Measurements from ENCODE around the gene CDK5RAP2. TPM values are rescaled to one million over a fixed set of nuclear protein-coding genes. Genes with fewer than 3 reads are reported as not detected.

CDK5RAP2 gene
- polyA plus RNA-seq, 1 experiment, result 28.1 TPM

DNA sequence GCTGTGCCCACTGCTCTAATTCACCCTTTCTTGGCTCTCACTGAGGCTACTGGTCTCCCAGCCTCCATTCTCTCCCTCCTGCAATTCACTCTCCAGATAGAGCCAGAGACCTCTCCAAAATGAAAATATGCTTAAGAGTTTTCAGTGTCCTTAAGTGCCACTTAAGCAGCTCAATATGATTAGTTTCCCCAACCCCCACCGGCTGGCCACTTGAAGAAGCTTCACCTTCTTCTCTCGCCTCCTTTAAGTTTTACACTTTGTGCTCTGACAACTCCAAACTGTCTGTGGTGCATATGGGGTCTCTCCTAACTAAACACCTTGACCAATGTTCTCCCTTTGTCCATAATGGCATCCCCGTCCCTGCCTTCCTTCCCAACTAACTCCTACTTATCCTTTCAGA lies 53.4 kb downstream of the CDK5RAP2 start:
- H3K36me3 ChIP-seq (ENCODE audit: control insufficient read depth, insufficient read depth, low read length), result peaks cover 5% of the 10 kb centered on the region
- ChIA-PET POLR2A (no interaction called here), CTCF (no interaction called here)
- H3K4me3 ChIP-seq (ENCODE audit: low read depth, low read length), result no peak overlapping the region
- no peak for DNase-seq (ENCODE audit: low read depth)
- TF ChIP-seq, protein P1, sequence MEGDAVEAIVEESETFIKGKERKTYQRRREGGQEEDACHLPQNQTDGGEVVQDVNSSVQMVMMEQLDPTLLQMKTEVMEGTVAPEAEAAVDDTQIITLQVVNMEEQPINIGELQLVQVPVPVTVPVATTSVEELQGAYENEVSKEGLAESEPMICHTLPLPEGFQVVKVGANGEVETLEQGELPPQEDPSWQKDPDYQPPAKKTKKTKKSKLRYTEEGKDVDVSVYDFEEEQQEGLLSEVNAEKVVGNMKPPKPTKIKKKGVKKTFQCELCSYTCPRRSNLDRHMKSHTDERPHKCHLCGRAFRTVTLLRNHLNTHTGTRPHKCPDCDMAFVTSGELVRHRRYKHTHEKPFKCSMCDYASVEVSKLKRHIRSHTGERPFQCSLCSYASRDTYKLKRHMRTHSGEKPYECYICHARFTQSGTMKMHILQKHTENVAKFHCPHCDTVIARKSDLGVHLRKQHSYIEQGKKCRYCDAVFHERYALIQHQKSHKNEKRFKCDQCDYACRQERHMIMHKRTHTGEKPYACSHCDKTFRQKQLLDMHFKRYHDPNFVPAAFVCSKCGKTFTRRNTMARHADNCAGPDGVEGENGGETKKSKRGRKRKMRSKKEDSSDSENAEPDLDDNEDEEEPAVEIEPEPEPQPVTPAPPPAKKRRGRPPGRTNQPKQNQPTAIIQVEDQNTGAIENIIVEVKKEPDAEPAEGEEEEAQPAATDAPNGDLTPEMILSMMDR (IDR thresholded peaks at IDR 0.05; ENCODE audit: insufficient read depth, low read depth, low read length), result no peak
- no peaks in the 10 kb centered on the region for H3K27me3 ChIP-seq (ENCODE audit: control insufficient read depth, insufficient read depth, low read length)

- Histone ChIP-seq H3K27me3 (ENCODE audit: control insufficient read depth, insufficient read depth, low read length) (no peaks in the 10 kb centered on the region), H3K4me3 (ENCODE audit: low read depth, low read length) (no peak overlapping the region), H3K36me3 (ENCODE audit: control insufficient read depth, insufficient read depth, low read length) (peaks cover 5% of the 10 kb centered on the region)
- CTCF ChIA-PET, result interaction anchor here (0.6 to 1.2 kb wide), 2 partner anchors 16 to 20 kb away, joined by 3 read pairs; no protein-coding TSS in a partner anchor
- no peak for DNase-seq (ENCODE audit: low read depth)
- TF ChIP-seq, protein P1 (IDR thresholded peaks at IDR 0.05; ENCODE audit: insufficient read depth, low read depth, low read length), result no peak
- POLR2A ChIA-PET, result no interaction called here
These were observed 55.1 kb downstream of the CDK5RAP2 start for GRCh38 chr9:120524863-120525262.

- TF ChIP-seq, protein P1 (IDR thresholded peaks at IDR 0.05; ENCODE audit: insufficient read depth, low read depth, low read length), result no peak
- no peak overlapping the region for H3K4me3 ChIP-seq (ENCODE audit: low read depth, low read length)
- H3K36me3 ChIP-seq (ENCODE audit: control insufficient read depth, insufficient read depth, low read length), result peaks cover 5% of the 10 kb centered on the region
- no peak for DNase-seq (ENCODE audit: low read depth)
- H3K27me3 ChIP-seq (ENCODE audit: control insufficient read depth, insufficient read depth, low read length), result no peaks in the 10 kb centered on the region
- POLR2A ChIA-PET, result no interaction called here
- CTCF ChIA-PET, result interaction anchor here (0.7 to 1.2 kb wide), 3 partner anchors 7 to 21 kb away, joined by 3 to 5 read pairs (median 3); no protein-coding TSS in a partner anchor
These were observed 55.9 kb downstream of the CDK5RAP2 start for GRCh38 chr9:120524038-120524437.

- Histone ChIP-seq H3K36me3 (ENCODE audit: control insufficient read depth, insufficient read depth, low read length) (peaks cover 4% of the 10 kb centered on the region), H3K4me3 (ENCODE audit: low read depth, low read length) (no peak overlapping the region), H3K27me3 (ENCODE audit: control insufficient read depth, insufficient read depth, low read length) (no peaks in the 10 kb centered on the region)
- POLR2A ChIA-PET, result no interaction called here
- CTCF ChIA-PET, result no interaction called here
- TF ChIP-seq, protein P1 (IDR thresholded peaks at IDR 0.05; ENCODE audit: insufficient read depth, low read depth, low read length), result no peak
- no peak for DNase-seq (ENCODE audit: low read depth)
These were observed 57.4 kb downstream of the CDK5RAP2 start for GRCh38 chr9:120522558-120522957.

GRCh38 chr9:120522032-120522431 lies 57.9 kb downstream of the CDK5RAP2 start:
- TF ChIP-seq, protein P1 (IDR thresholded peaks at IDR 0.05; ENCODE audit: insufficient read depth, low read depth, low read length), result no peak
- no peak for DNase-seq (ENCODE audit: low read depth)
- CTCF ChIA-PET, result no interaction called here
- POLR2A ChIA-PET, result no interaction called here
- Histone ChIP-seq H3K36me3 (ENCODE audit: control insufficient read depth, insufficient read depth, low read length) (peaks cover 2% of the 10 kb centered on the region), H3K27me3 (ENCODE audit: control insufficient read depth, insufficient read depth, low read length) (no peaks in the 10 kb centered on the region), H3K4me3 (ENCODE audit: low read depth, low read length) (no peak overlapping the region)

Data from BJ (cell line).